Measurements from ENCODE around the gene CFAP97D1.

The CFAP97D1 gene

DNA sequence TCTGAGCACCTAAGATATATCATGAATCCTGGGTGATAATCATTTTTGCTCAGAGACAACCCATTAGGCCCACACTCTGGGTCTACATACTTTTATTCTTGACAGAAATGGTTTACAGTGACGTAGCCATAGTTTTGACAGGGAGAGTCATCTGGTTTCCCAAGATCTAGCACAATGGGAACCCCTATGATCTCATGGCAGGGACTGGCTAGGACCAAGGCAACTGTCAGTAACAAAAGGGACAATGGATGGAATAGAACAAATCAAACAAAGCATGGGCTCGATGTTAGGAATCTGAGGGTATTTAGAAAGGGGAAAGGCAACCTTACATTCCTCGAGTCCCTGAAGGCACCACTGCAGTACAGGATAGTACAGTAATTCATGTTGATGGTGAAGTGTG is 20.5 kb downstream of the CFAP97D1 start:
- no peak for DNase-seq

DNA sequence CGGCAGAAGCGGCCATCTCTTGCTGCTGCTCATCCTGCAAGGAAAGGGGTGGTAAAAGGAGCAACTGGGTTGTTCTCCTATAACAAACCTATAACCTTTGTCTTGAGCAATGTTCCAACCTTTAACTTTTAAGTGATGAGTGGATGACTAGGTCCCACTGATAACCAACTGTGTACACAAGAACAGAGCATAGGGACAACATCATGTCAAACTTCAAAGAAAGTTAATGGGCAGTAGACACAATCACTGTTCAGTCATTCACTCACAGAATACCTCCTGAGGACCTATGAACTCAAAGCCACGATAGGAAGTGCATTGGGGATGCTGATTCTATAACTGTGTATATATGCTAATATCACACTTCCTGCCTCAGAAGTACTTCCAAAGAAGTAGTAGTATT is 21.6 kb downstream of the CFAP97D1 start:
- DNase-seq, result no peak

DNA sequence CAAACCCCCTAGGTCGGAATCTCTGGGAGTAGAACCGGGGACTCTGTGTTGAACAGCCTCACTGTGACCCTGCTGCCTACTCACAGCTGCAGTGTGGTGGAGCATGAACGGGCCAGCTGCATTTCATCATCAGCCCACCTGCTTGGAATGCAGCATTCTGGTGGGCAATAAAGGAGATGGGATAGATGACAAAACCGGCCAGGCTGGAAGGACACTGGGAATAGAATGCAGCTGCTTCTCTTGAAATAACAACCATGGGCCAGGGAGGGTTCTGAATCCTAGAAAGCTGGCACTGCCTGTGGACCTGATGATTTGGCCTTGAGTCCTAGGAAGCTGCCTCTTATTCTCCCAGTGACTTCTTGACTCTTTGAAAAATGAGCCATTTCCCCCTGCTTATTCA is 23.5 kb downstream of the CFAP97D1 start:
- DNase-seq, result no peak

DNA sequence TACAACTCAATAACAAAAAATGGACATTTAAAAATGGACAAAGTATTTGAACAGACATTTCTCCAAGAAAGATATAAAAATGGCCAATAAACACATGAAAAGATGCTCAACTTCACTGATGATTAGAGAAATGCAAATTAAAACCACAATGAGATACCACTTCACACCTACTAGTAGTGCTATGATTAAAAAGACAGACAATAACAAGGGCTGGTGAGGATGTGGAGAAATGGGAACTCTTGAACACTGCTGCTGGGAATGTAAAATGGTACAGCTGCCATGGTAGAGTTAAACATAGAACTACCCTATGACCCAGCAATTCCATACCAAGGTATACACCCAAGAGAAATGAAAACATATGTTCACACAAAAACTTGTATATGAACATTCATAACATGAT is 24.9 kb downstream of the CFAP97D1 start:
- DNase-seq, result no peak

DNA sequence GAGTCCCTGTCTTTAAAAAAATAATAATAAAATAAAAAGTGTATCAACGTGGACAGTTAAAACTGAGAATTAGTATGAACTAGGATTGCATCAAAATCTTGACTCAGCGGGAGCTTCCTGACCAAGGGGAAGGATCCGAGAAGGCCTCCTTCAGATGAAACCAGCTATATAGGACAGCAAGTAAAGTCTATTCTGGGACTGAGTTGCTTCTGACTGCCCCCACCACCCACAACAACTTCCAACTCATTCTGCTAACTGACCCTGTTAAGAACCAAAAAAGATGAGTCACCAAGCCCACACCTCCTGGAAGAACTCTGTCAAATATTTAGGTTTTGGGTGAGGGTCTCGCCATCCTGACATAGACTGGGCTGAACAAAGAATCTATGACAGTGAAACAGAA is 27.8 kb downstream of the CFAP97D1 start:
- no peak for DNase-seq

DNA sequence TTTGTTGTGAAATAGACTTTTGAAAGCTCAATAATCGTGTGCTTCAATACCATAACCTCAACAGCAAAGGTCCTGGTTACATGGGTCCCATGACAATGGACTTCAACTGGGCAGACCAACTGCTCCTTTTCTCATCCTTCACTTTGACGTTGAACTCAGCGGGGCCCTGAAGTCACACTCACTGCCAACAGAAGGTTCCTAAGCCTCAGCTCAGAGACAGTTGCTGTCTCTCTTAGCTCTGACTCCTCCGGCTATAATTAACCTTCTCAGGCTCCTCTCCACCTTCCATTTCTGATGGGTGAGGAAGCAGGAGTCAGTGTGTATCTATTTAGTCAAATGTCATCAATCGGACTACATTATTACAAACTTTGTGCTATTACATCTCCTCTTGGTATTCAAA is 28.9 kb downstream of the CFAP97D1 start:
- DNase-seq, result no peak

DNA sequence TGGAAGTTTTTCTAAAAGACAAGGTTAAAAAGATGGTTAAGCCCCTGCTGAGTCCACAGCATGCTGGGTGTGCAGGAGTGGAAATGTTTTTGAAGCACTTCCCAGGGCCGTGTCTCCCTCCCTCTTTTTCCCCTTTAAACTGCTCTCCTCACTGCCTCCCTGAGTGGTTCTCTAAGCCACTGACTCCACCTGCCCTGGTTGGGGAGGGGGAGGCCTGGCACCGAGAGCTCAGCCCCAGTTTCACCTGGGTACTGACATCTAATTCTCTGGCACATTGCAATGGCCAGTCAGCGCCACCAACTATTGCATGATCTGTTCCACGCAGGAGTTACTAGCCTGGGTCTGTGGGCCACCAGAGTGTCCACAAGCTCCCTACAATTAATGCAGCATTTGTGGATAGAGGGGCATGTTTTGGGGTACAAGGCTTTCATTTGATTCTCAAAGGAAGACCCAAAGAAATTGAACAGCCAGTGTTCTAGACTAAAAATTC is 30.0 kb downstream of the CFAP97D1 start:
- DNase-seq, result no peak

DNA sequence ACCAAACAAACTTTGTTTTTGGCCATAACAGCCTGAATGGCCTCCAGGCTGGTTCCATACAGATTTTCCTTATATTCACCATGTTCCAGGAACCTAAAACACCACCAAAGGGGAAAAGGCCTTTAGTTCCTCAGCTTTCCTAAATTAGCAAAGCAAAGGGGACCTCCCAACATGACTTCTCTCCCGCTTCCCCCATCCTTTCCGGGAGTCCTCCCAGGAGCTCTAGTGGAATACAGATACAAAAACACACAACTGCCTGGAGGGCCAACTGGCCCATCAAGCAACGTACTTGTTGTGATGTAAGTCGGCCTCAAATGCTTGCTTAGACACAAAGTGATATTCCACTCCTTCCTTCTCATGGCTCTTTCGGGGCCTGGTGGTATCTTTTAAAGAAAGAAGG is 30.6 kb downstream of the CFAP97D1 start:
- no peak for DNase-seq

DNA sequence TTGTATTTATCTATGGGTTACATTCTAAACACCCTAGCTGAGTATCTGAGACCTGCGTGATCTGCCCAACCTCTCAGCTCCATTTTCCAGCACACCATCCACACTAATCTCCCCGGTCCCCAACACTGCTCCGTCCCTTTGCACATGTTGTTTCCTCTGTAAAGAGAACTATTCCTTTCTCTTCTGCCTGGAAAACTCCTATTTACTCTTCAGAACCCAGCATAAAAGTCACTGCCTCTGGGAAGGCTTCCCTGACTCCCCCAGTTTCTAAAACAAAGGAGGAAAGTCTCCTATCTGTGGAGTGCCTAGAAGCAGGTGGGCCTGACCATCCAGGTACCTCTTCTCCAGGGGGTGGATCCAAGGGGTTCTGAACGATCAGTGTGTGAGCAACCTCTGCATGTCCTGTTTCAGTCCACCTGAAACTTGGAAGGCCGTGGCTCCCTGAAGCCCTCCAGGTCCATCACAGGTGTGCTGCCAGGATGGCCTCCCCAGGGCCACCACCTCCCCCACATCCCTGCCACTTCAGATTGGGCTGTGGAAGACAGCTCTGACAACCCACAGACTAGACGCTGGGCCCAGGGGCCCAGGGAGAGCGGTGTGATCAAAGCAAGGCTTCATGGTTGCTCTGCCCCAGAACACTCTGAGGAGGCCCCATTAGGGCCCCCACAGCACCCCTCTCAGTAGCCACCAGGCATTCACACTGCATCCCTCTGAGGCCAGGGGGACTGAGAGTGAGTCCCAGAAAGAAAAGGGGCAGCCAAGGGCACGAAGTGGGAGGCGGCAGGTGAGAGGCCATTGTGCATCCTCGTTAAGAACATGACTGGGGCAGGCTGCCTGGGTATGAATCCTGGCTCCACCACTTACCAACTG is 32.4 kb downstream of the CFAP97D1 start:
- DNase-seq, result no peak

DNA sequence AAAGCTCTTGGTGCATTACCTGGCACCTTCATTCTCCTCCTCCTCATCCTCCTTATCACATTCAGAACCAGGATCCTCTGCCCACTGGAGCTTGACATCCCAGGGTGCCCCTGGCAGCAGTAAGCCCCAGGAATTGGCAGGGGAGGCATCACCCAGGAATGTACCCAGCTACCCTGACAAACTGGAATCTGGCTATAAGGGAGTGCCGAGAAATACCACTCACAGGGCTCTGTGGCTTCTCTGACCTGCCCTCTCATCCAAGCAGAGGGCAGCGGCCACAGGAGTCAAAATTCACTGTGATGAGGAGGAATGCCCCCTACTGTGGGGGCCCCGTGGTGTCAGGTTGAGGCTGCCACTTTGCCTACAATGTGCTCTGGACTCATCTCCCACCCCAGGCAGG is 33.2 kb downstream of the CFAP97D1 start:
- no peak for DNase-seq

DNA sequence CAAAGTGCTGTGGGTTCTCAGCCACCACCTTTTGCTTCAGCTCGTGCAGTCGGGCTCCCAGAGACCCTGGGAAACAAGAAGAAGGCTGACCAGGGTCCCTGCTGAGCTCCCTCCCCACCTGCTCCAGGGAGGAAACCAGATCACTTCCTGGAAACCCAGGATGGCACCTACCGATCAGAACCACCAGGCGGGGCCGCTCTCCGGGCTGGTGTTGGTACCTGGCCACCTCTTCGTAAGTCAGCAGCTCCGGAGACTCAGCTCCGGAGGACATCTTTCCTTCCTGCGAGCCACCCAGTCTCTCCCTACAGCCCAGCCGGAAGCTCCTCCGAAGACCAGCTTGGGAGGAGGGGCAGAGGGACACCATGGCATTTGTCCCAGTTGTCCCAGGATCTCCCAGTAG is 33.8 kb downstream of the CFAP97D1 start:
- no peak for DNase-seq

DNA sequence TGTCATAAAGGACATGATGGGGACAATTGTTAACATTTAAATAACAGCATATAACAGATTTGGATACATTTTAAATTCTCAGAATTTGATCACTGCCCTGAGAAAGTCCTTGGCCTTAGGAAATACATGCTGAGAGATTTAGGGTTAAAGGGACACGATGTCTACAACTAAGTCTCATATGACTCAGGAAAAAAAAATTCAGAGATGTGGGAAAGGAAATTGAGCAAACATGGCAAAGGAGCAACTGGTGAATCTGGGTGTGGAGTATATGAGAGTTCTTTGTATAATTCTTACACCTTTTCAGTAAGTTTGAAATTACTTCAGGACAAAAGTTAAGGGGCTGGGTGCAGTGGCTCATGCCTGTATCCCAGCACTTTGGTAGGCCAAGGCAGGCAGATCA is 34.5 kb downstream of the CFAP97D1 start:
- no peak for DNase-seq

DNA sequence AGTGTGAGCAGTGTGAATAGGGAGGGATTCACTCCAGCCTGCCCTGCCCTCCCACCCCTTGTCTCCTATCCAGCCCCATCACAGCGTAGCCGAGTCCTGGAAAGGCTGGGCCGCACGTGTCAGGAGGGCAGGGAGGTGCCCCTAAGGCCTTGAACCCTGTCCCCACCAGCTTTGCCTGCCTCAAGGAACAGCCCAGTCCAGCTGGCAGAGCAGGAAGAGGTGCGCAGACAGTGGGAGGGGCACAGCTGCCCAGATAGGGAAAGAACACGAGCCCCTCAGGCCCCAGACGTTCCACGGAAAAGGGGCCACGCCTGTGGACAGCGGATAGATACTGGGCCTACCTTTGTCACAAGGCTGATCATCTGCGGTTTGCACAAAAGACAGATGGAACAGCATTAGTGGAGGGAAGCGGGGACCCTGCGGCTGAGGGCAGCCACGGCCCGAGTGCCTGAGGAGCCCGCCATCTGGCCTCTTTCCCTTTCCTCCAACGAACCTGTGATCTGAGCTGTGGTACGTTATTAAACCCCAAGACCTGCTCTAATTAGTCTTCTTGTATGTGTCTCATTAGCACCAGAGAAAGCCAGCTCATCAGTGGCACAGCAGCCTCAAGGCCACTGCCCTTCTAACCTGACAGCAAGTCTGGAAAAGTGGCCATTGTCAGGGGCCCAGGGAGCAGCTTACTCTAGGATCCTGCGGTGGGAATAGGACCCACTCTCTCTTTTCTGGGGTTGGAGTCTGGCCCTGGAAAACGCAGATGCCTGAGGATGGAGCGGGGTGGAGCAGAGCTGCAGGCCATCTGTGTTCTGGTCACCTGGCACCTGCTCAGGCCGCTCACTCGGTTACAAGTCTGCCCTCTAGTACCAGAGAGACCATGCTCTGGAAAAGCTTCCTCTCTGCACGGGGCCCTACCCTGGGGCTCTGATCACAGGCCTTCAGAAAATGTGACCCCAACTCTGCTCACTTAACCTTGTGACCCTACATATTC is 36.4 kb downstream of the CFAP97D1 start:
- no peak for DNase-seq

DNA sequence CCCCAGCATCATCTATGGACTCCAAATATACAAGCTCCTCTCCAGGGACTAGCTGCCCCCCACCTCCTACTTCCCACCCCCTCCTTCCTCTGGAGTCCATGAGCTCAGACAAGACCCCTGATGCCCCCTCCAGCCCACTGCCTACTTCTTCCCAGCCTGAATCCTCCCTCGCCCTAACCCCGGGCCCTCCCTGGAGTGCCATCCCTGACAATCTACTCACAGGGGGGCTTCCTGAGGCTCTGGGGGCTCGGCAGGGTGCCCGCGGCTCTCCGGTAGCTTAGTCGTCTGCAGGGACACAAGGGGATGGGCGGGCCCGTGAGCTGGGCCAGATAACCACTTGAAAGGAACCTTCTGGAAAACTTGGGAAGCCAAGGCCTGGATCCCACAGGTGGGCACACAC is 37.6 kb downstream of the CFAP97D1 start:
- no peak for DNase-seq

DNA sequence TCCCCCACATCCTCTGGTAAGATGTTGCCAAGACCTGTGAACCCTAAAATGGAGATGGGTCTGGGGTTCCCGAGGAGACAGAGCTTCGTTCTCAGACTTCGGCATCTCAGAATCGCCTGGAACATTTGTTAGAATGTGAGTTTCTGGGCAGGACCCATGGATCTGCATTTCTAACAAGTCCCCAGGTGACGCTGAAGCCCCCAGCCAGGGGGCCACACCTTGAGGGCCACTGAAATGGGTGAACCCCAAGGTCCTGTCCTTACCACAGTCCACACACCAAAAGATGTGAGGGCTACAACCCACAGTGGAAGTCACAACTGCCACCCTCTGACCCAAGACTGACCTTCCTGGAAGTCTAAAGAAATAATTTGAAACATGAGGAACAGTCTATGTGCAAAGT is 38.7 kb downstream of the CFAP97D1 start:
- DNase-seq, result no peak

DNA sequence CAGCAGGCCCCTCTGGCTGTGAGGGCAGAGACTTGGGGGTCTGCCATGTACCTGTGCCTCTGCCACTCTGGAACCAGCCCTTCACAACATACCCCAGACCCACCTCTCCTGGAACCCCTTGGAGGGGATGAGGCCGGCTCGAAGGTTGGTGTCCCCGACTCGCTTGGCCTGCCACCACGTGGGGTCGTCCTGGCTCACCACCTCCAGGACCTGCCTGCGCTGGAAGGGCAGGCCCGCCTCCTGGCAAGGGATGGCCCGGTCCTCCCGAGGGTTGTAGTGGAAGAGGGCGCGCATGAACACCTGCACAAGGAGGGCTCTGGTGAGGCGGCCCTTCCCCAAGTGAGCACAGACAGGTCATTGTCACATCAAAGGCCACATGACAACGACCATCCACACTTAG is 40.5 kb downstream of the CFAP97D1 start:
- DNase-seq, result no peak

DNA sequence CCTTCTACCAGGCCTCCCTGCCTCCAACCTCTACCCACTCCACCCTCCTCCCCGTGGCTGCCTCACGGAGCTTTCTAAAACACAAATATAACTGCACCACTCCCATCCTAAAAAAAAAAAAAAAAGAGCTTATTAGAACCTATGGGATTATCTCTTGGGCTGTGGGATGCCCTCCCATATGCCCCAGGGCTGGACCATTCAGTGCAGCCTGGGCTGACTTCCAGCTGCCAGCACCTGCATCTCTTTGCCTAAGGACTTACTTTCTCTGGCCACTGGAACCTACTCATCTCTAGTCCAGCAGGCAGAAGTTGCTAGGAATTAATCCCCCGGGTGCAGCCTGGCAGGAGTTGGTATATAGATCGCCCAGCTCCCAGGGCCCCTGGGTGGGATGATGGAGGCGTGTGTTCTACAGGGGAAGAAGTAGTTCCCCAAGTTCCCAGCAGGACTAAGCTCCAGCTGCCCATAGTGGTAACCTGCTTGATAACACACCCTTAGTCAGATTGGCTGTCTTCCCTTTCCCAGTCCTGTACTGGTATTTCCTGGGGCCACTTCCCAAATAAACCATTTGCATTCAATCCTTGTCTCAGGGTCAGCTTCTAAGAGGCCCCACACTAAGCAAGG is 42.4 kb downstream of the CFAP97D1 start:
- DNase-seq, result no peak

DNA sequence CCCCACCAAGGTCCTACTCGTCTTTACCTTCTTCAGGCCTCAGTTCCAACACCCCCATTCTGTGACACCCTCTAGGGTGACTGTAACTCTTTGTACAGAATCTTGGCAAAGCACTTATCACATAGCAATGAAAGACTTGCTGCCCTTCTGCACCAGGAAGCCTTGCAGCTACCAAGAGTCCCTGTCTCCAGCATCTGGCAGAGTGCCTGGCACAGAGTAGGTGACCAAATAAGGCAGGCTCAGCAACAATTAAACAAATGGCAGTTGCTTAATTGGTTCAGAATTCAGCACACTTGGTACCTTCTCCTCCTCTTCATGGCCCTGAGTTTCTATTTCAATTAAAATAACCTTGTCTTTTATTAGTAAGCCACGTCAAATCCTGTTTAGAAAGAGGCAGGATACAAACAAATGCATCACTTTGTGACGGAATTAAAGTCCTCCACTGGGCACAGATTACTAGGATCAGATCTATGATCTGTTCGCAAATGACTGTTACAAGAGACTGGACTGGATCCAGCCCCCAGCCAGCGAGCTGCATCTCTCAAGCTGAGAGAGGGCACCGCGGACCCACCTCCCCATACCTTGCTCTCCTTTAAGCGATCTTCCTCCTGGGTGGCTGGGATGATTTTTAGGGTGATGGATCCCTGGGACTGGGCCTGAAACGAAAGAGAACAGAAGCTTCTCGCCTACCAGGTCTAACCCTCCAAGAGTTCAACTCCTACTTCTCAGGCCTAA is 43.3 kb downstream of the CFAP97D1 start:
- no peak for DNase-seq

DNA sequence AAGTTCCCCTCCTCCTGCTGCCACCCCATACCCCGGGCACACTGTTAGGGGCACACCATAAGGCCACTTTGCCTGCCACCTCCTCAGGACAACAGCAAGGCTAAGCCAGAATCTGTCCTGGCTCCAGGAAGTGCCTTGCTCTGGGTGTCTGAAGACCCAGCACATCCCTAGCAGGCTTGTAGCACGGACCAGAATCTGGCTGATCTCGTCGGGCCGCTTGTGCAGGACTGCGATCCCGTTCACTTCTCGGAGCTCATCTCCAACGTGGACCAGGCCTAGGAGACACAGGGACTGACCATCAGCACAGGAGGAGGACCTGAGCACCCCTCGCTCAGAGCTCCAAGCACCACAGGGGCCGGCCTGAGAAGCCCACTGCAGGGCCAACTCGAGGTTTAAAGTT is 45.3 kb downstream of the CFAP97D1 start:
- DNase-seq, result no peak

DNA sequence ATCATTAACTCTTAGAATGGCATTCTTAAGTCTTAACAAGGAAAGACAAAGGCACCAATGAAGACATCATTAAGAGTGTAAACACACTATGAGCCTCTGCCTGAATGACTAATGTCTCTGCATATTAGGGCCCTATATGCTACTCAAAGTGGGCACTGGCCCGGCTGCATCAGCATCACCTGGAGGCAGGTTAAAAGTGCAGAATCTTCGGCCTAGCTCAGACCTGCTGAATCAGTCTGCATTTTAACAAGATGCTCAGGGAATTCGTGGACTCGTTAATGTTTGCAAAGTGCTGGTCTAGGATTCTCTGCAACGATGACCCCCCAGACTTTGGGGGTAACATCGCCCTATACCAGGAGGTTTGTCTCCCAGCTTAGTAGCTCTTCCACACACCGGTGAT is 46.0 kb downstream of the CFAP97D1 start:
- DNase-seq, result no peak

DNA sequence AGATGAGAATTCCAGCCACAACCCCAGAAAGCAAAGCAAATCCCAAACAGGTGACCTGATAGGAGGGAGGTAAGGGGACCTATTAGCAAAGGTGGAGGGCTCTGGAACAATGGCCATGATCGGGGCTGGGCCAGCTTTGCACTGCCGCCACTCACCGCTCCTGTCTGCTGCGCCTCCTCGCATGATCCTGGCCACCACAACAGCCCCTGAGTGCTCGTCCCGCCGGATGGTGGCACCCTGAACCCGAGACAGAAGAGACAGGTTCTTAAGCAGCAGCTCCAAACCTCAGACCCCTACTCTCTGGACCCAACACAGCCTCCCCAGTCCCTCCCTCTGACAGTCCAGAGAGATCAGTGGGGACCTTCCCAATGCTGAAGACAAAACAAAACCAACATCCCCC is 47.4 kb downstream of the CFAP97D1 start:
- DNase-seq, result no peak

DNA sequence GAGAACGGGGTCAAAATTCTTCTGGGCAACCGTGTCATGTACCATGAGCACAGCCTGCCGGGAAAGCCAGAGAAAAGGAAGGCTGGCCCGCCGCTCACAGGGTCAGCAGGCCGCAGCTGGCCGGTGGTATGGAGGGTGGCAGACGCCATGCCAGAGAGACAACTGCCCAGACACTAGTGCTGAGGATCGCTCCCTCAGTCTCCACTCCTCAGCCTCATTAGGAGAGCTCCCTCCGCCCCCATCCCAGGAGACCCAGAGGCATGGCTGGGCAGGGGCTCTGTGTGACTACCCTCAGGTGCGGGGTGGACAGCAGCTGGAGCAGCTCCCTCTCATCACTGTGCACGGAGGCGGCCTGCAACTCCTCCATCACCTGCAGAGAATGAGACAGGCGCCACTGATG is 49.5 kb downstream of the CFAP97D1 start:
- no peak for DNase-seq
